ENCODE data around the gene FSTL5. TPM values are rescaled to one million over a fixed set of nuclear protein-coding genes. Genes with fewer than 3 reads are reported as not detected.

FSTL5 gene
- total RNA-seq, 1 experiment from 2014 or later = 1.9 TPM

DNA sequence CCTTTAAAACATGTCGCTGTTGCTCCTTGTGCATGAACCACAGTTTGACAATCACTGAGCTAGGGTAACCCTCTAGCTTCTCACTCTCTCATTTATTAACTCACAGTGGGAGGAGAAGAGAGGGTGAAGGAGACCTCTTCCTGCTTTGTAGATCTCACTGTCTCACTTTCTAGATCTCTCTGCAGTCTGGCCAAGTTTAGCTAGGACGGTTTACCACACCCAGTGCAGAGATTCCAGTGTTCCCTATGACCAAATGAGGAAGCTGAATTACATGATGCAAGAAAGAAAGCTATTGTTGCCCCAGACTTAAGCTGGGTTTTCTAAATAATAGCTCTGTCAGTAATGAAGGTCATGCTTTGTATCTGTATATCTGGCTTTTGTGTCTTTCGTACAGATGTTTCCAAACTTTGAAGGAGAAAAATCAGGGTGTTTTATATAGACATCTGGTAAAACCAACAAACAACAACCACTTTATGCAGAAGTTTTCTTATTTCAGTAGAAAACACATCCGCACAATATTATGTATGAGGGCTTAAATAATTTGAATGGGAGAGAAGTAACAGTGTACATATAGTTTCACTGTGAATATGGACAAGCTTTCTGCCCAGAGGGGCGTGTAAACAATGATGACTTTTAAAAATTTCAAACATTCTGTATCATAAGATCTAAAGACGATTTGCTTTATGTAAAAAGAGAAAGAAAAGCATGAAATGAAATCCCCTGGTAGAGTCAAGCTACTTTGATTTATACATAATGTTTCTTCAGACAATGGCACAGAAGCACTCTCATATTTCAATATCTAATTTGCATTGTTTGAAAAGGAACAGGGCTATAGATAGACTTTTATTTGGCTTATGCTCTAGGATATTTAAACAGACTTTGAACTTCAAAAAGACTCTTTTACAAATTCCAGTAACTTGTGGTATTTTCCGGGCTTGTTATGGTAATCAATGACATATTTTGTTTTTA lies 582.3 kb downstream of the FSTL5 start:
- Histone ChIP-seq H3K27me3 (replicated peaks; ENCODE audit: control insufficient read depth, insufficient read depth, low read length) (no peaks in the 10 kb centered on the region), H3K4me1 (no peaks in the 10 kb centered on the region), H3K36me3 (ENCODE audit: control insufficient read depth, insufficient read depth, low read length) (no peaks in the 10 kb centered on the region), H3K9me3 (no peaks in the 10 kb centered on the region), H3K4me3 (ENCODE audit: low read depth, low read length) (no peak overlapping the region)
- DNase-seq = no peak
- Mint-ChIP-seq H3K27me3 (ENCODE audit: insufficient read depth, unreplicated experiment) (no peaks in the 10 kb centered on the region), H3K4me3 (ENCODE audit: unreplicated experiment) (no peak overlapping the region), H3K36me3 (ENCODE audit: insufficient read depth, unreplicated experiment) (no peaks in the 10 kb centered on the region), H3K9me3 (ENCODE audit: unreplicated experiment) (no peaks in the 10 kb centered on the region), H3K27ac (ENCODE audit: unreplicated experiment) (no peak overlapping the region), H3K4me1 (ENCODE audit: low read depth, unreplicated experiment) (no peaks in the 10 kb centered on the region)
- CTCF ChIA-PET = no interaction called here
- no TSS peak for BruUV-seq (replicated peaks)
- intact Hi-C loops (cut with micrococcal nuclease; ENCODE audit: unreplicated experiment) = no loop called here
- POLR2A ChIA-PET = no interaction called here
- TF ChIP-seq, protein P1, sequence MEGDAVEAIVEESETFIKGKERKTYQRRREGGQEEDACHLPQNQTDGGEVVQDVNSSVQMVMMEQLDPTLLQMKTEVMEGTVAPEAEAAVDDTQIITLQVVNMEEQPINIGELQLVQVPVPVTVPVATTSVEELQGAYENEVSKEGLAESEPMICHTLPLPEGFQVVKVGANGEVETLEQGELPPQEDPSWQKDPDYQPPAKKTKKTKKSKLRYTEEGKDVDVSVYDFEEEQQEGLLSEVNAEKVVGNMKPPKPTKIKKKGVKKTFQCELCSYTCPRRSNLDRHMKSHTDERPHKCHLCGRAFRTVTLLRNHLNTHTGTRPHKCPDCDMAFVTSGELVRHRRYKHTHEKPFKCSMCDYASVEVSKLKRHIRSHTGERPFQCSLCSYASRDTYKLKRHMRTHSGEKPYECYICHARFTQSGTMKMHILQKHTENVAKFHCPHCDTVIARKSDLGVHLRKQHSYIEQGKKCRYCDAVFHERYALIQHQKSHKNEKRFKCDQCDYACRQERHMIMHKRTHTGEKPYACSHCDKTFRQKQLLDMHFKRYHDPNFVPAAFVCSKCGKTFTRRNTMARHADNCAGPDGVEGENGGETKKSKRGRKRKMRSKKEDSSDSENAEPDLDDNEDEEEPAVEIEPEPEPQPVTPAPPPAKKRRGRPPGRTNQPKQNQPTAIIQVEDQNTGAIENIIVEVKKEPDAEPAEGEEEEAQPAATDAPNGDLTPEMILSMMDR (IDR thresholded peaks at IDR 0.05; ENCODE audit: insufficient read depth in 1 of 2, low read depth in 1 of 2, low read length in 1 of 2, severe bottlenecking in 1 of 2, unreplicated experiment in 1 of 2) = no peak

GRCh38 chr4:161577579-161578301 lies 586.1 kb downstream of the FSTL5 start:
- no peaks in the 10 kb centered on the region for H3K36me3 ChIP-seq (ENCODE audit: control insufficient read depth, insufficient read depth, low read length)
- H3K4me1 ChIP-seq = no peaks in the 10 kb centered on the region
- no peak for DNase-seq

DNA sequence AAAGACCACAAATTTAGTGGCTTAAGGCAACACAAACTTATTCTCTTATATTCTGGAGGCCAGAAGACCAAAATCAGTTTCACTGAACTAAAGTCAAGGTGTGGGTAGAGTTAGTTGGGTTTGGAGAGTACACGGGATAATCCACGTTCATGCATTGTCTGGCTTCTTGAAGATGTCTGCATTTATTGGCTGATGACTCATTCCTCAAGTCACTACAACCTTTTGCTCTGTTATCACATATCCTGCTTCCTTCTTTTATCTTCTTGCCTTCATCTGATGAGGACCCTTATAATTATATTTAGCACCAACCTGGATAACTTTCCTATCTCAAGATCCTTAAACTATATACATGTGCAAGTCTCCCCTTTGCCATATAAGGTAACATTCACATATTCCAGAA lies 590.0 kb downstream of the FSTL5 start:
- Histone ChIP-seq H3K27me3 (replicated peaks; ENCODE audit: control insufficient read depth, insufficient read depth, low read length) (no peaks in the 10 kb centered on the region), H3K4me3 (ENCODE audit: low read depth, low read length) (no peak overlapping the region), H3K9me3 (no peaks in the 10 kb centered on the region), H3K36me3 (ENCODE audit: control insufficient read depth, insufficient read depth, low read length) (no peaks in the 10 kb centered on the region), H3K4me1 (no peaks in the 10 kb centered on the region)
- POLR2A ChIA-PET = no interaction called here
- intact Hi-C loops (cut with micrococcal nuclease; ENCODE audit: unreplicated experiment) = no loop called here
- Mint-ChIP-seq H3K4me1 (ENCODE audit: low read depth, unreplicated experiment) (no peaks in the 10 kb centered on the region), H3K27me3 (ENCODE audit: insufficient read depth, unreplicated experiment) (no peaks in the 10 kb centered on the region), H3K4me3 (ENCODE audit: unreplicated experiment) (no peak overlapping the region), H3K36me3 (ENCODE audit: insufficient read depth, unreplicated experiment) (no peaks in the 10 kb centered on the region), H3K27ac (ENCODE audit: unreplicated experiment) (no peak overlapping the region), H3K9me3 (ENCODE audit: unreplicated experiment) (no peaks in the 10 kb centered on the region)
- CTCF ChIA-PET = no interaction called here
- no TSS peak for BruUV-seq (replicated peaks)
- DNase-seq = no peak
- TF ChIP-seq, protein P1 (IDR thresholded peaks at IDR 0.05; ENCODE audit: insufficient read depth in 1 of 2, low read depth in 1 of 2, low read length in 1 of 2, severe bottlenecking in 1 of 2, unreplicated experiment in 1 of 2) = no peak

More at GRCh38 chr4:161577579-161578301, 586.1 kb downstream of the FSTL5 start:
- Mint-ChIP-seq H3K27ac (ENCODE audit: unreplicated experiment) (no peak overlapping the region), H3K4me1 (ENCODE audit: low read depth, unreplicated experiment) (no peaks in the 10 kb centered on the region), H3K4me3 (ENCODE audit: unreplicated experiment) (no peak overlapping the region), H3K9me3 (ENCODE audit: unreplicated experiment) (no peaks in the 10 kb centered on the region), H3K27me3 (ENCODE audit: insufficient read depth, unreplicated experiment) (no peaks in the 10 kb centered on the region), H3K36me3 (ENCODE audit: insufficient read depth, unreplicated experiment) (no peaks in the 10 kb centered on the region)
- Histone ChIP-seq H3K27me3 (replicated peaks; ENCODE audit: control insufficient read depth, insufficient read depth, low read length) (no peaks in the 10 kb centered on the region), H3K4me3 (ENCODE audit: low read depth, low read length) (no peak overlapping the region), H3K9me3 (no peaks in the 10 kb centered on the region)
- no TSS peak for BruUV-seq (replicated peaks)
- ChIA-PET POLR2A (no interaction called here), CTCF (no interaction called here)
- TF ChIP-seq, protein P1 (IDR thresholded peaks at IDR 0.05; ENCODE audit: insufficient read depth in 1 of 2, low read depth in 1 of 2, low read length in 1 of 2, severe bottlenecking in 1 of 2, unreplicated experiment in 1 of 2) = no peak
- intact Hi-C loops (cut with micrococcal nuclease; ENCODE audit: unreplicated experiment) = loop anchor here (5.0 kb wide), 1 partner anchor 325 kb away; no protein-coding TSS in a partner anchor
